HepG2 (cell line): ENCODE data around the gene AGBL1. TPM values are rescaled to one million over a fixed set of nuclear protein-coding genes. Genes with fewer than 3 reads are reported as not detected.

Experiments used
- ATAC-seq: fragments of 200-7000 bp; cut with Tn5 transposase; 3 replicates; pipeline ENCODE4 v1.9.1; 2020; ENCODE audit warnings: mild to moderate bottlenecking, moderate library complexity
- BruUV-seq: library from RNA; stranded (reverse); fragments of 400-500 nt; replicated peaks from 2 replicates; lab custom pipeline; 2021; lab: Mats Ljungman, UMichigan
- CTCF ChIA-PET: fragments of 300-600 bp; formaldehyde crosslinking; extraction: SDS; loops from one replicate; lab custom pipeline; 2021; ENCODE audit warnings: low total read pairs, inconsistent platforms, low intra/inter-chr PET ratio; lab: Yijun Ruan, JAX
- POLR2A ChIA-PET: fragments of 350-600 bp; sonication (Branson Sonifier 250); formaldehyde crosslinking; loops from one replicate; lab custom pipeline; 2020; ENCODE audit warnings: antibody characterized with exemption, inconsistent platforms; lab: Yijun Ruan, JAX
- DNase-seq: peaks from one replicate; pipeline ENCODE4 v3.0.0-alpha.2; 2015; ENCODE audit warnings: low spot score
- FAIRE-seq: peaks from 3 replicates; lab custom pipeline; 2011; peaks lifted over from hg19 to GRCh38; lab: Jason Lieb, UNC
- H2AFZ ChIP-seq: one replicate; pipeline ENCODE4 v1.6.1; 2011; ENCODE audit warnings: low read length, inconsistent platforms
- H3K27ac ChIP-seq: fragments of 300-600 bp; 3 replicates; pipeline ENCODE4 v1.8.0; 2011; ENCODE audit warnings: mixed run types, mild to moderate bottlenecking, mixed read lengths, low read length, inconsistent platforms; ENCODE audit not compliant: insufficient read depth; ENCODE audit errors: extremely low read length
- H3K27me3 ChIP-seq, 2 experiments: fragments of 200-600 bp in 1 of 2; 2 replicates in 1 of 2; 3 replicates in 1 of 2; pipeline versions ENCODE4 v1.6.0 to v1.8.0; 2011; ENCODE audit warnings: low read length in 2 of 2, mild to moderate bottlenecking in 2 of 2, moderate library complexity in 2 of 2, inconsistent platforms in 1 of 2; ENCODE audit not compliant: insufficient read depth in 2 of 2, control insufficient read depth in 1 of 2
- H3K36me3 ChIP-seq, 2 experiments: fragments of 200-600 bp in 1 of 2; replicated peaks in 1 of 2; 2 replicates in 1 of 2; 3 replicates in 1 of 2; pipeline versions ENCODE4 v1.5.1 to v1.8.0; 2011; ENCODE audit warnings: low read length in 2 of 2, inconsistent platforms in 1 of 2; ENCODE audit not compliant: insufficient read depth in 2 of 2, control insufficient read depth in 1 of 2
- H3K4me1 ChIP-seq: 2 replicates; pipeline ENCODE4 v1.5.1; 2012; ENCODE audit warnings: low read length, inconsistent platforms; ENCODE audit not compliant: insufficient read depth
- H3K4me2 ChIP-seq: 2 replicates; pipeline ENCODE4 v1.6.0; 2011; ENCODE audit warnings: low read depth, low read length, inconsistent platforms
- H3K4me3 ChIP-seq, 3 experiments: fragments of 200-600 bp in 1 of 3; sonication (generic), shearing (Covaris generic) in 1 of 3; replicated peaks in 1 of 3; 2 replicates each; pipeline ENCODE4 v1.5.1; 2011 to 2016; ENCODE audit warnings: low read length in 3 of 3, inconsistent platforms in 2 of 3, low read depth in 2 of 3, mild to moderate bottlenecking in 2 of 3, control low read depth in 1 of 3, mixed read lengths in 1 of 3; ENCODE audit not compliant: insufficient read depth in 1 of 3
- H3K79me2 ChIP-seq: one replicate; pipeline ENCODE4 v1.6.1; 2011; ENCODE audit warnings: low read length, inconsistent platforms; ENCODE audit not compliant: insufficient read depth
- H3K9ac ChIP-seq: 2 replicates; pipeline ENCODE4 v1.6.0; 2011; ENCODE audit warnings: mild to moderate bottlenecking, low read depth, low read length, inconsistent platforms; ENCODE audit not compliant: insufficient read depth
- H3K9me3 ChIP-seq: 2 replicates; pipeline ENCODE4 v1.5.1; 2012; ENCODE audit warnings: mild to moderate bottlenecking, low read length
- H4K20me1 ChIP-seq: 2 replicates; pipeline ENCODE4 v1.6.0; 2011; ENCODE audit warnings: inconsistent platforms, mild to moderate bottlenecking, low read length, moderate library complexity; ENCODE audit not compliant: insufficient read depth
- GTF2F1 ChIP-seq: fragments of 150-350 bp; IDR thresholded peaks from 2 replicates; pipeline ENCODE4 v1.6.1; 2014; ENCODE audit warnings: low read length
- JUND ChIP-seq: sonication (generic); formaldehyde crosslinking; IDR thresholded peaks from 2 replicates; pipeline ENCODE4 v1.8.0; 2022; ENCODE audit warnings: mild to moderate bottlenecking, missing genetic modification reagents
- MED13 ChIP-seq: sonication (generic); formaldehyde crosslinking; IDR thresholded peaks from 2 replicates; pipeline ENCODE4 v1.5.0; 2020; ENCODE audit warnings: missing genetic modification reagents
- NCOR1 ChIP-seq: fragments of 200-600 bp; sonication (generic); IDR thresholded peaks from 2 replicates; pipeline ENCODE4 v1.7.0; 2017; ENCODE audit warnings: antibody characterized with exemption, low read length, borderline replicate concordance
- POLR2AphosphoS5 ChIP-seq: IDR thresholded peaks from 2 replicates; pipeline ENCODE4 v1.6.1; 2012; ENCODE audit warnings: low read depth, low read length
- RARG ChIP-seq: sonication (generic); formaldehyde crosslinking; IDR thresholded peaks from 2 replicates; pipeline ENCODE4 v1.4.0; 2020; ENCODE audit warnings: low read depth, mild to moderate bottlenecking, missing genetic modification reagents
- RFX1 ChIP-seq: fragments of 450-650 bp; IDR thresholded peaks from 2 replicates; pipeline ENCODE4 v1.6.1; 2017
- SOX6 ChIP-seq, 2 experiments: fragments of 450-650 bp in 1 of 2; sonication (generic) in 1 of 2; formaldehyde crosslinking in 1 of 2; IDR thresholded peaks; 2 replicates each; pipeline versions ENCODE4 v1.4.0 to v1.6.1; 2017 to 2020; ENCODE audit warnings: antibody characterized with exemption in 1 of 2, mild to moderate bottlenecking in 1 of 2, missing genetic modification reagents in 1 of 2
- ZBTB42 ChIP-seq: sonication (generic); formaldehyde crosslinking; IDR thresholded peaks from 2 replicates; pipeline ENCODE4 v1.5.0; 2020; ENCODE audit warnings: mild to moderate bottlenecking, missing genetic modification reagents
- ZNF235 ChIP-seq: sonication (generic); formaldehyde crosslinking; IDR thresholded peaks from 2 replicates; pipeline ENCODE4 v1.8.1; 2023; ENCODE audit warnings: mild to moderate bottlenecking, missing genetic modification reagents, borderline replicate concordance
- ZNF3 ChIP-seq: IDR thresholded peaks from 2 replicates; pipeline ENCODE4 v1.7.0; 2017; ENCODE audit warnings: inconsistent platforms
- ZNF484 ChIP-seq: sonication (generic); formaldehyde crosslinking; IDR thresholded peaks from 2 replicates; pipeline ENCODE4 v1.5.1; 2020; ENCODE audit warnings: mild to moderate bottlenecking, low read depth, missing genetic modification reagents, borderline replicate concordance
- ZNF572 ChIP-seq: sonication (generic); formaldehyde crosslinking; IDR thresholded peaks from 2 replicates; pipeline ENCODE4 v1.5.1; 2020; ENCODE audit warnings: mild to moderate bottlenecking, missing genetic modification reagents
- ZNF678 ChIP-seq: sonication (generic); formaldehyde crosslinking; IDR thresholded peaks from 2 replicates; pipeline ENCODE4 v1.4.0; 2020; ENCODE audit warnings: mild to moderate bottlenecking, missing genetic modification reagents
- ZNF878 ChIP-seq: sonication (generic); formaldehyde crosslinking; IDR thresholded peaks from 2 replicates; pipeline ENCODE4 v1.8.1; 2023; ENCODE audit warnings: mild to moderate bottlenecking, missing genetic modification reagents, moderate library complexity
- ZSCAN20 ChIP-seq: sonication (generic); formaldehyde crosslinking; IDR thresholded peaks from 2 replicates; pipeline ENCODE4 v1.4.0; 2020; ENCODE audit warnings: missing genetic modification reagents, mild to moderate bottlenecking, borderline replicate concordance
- WGBS: methylation state at CpG from one replicate; pipeline ENCODE4 v1.1.6; 2017; ENCODE audit warnings: low lambda C conversion rate; 5-methylcytosine and 5-hydroxymethylcytosine counted together
- in situ Hi-C: cut with HindIII; loops from 2 replicates; pipeline ENCODE4 v1.10.0; 2017; ENCODE audit warnings: low pct_unique_long_range_greater_than_20kb; ENCODE audit not compliant: extremely low pct_ligation_motif_present
- intact Hi-C: fragments of 100-400 bp; cut with micrococcal nuclease; formaldehyde crosslinking; loops from one replicate; pipeline ENCODE4 v1.10.0; 2022; ENCODE audit not compliant: unreplicated experiment
- polyA plus RNA-seq, 8 experiments: library from polyadenylated mRNA; depleted of rRNA in 3 of 8; stranded (reverse) in 7 of 8; unstranded in 1 of 8; fragments of >200 nt; fragmentation: Illumina TruSeq in 4 of 8; extraction: Trizol in 4 of 8; gene quantifications; 2 replicates each; pipeline versions ENCODE4 v1.2.1 to v1.2.3, GENCODE V29; 2011 to 2016; ENCODE audit warnings: low read depth in 4 of 8, missing spikeins in 1 of 8, mixed read lengths in 1 of 8; ENCODE audit not compliant: insufficient read depth in 1 of 8
- total RNA-seq, 5 experiments: library from RNA; depleted of rRNA; stranded (reverse); fragments of >200 nt; fragmentation: Illumina TruSeq; extraction: Trizol; gene quantifications; 2 replicates each; pipeline ENCODE4 v1.2.3, GENCODE V29; 2016; ENCODE audit warnings: low read depth in 1 of 5
- TF ChIP-seq, protein P1 (sequence below): sonication (generic); formaldehyde crosslinking; IDR thresholded peaks from 2 replicates; pipeline ENCODE4 v1.4.0; 2020; ENCODE audit warnings: missing genetic modification reagents
- TF ChIP-seq, protein P2 (sequence below): IDR thresholded peaks from 2 replicates; pipeline ENCODE4 v1.6.1; 2016; ENCODE audit warnings: low read depth, control low read depth
- TF ChIP-seq, protein P3 (sequence below): sonication (generic); formaldehyde crosslinking; IDR thresholded peaks from 2 replicates; pipeline ENCODE4 v1.4.0; 2020; ENCODE audit warnings: mild to moderate bottlenecking, missing genetic modification reagents

The AGBL1 gene
- total and polyA plus RNA-seq, 2 of the 13 experiments (the other 11 are each of a cell fraction or from before 2014, with no cell fraction given) = 0.01 TPM; not detected in 1

DNA sequence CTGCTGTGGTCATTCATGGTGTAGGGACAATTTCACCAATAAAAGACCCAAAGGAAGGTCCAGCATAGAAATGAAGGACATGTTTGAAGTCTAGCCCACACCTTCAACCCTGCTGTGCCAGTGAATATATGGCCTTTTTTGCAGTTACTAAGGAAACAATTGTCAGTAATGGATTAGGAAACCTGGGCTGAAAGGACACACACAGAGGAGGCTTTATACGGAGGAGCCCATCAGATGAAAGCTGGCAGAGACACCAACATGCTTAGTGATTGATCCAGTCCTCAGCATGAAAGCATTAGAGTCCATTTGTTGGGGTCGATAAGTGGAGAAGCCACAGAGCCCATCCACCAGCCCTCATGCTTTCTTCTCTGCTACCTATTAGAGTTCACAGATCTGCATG, 584.3 kb downstream of the AGBL1 start (continued):
- TF ChIP-seq, protein P1, sequence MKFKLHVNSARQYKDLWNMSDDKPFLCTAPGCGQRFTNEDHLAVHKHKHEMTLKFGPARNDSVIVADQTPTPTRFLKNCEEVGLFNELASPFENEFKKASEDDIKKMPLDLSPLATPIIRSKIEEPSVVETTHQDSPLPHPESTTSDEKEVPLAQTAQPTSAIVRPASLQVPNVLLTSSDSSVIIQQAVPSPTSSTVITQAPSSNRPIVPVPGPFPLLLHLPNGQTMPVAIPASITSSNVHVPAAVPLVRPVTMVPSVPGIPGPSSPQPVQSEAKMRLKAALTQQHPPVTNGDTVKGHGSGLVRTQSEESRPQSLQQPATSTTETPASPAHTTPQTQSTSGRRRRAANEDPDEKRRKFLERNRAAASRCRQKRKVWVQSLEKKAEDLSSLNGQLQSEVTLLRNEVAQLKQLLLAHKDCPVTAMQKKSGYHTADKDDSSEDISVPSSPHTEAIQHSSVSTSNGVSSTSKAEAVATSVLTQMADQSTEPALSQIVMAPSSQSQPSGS (CRISPR knock-in tag) = no peak
- TF ChIP-seq, protein P2, sequence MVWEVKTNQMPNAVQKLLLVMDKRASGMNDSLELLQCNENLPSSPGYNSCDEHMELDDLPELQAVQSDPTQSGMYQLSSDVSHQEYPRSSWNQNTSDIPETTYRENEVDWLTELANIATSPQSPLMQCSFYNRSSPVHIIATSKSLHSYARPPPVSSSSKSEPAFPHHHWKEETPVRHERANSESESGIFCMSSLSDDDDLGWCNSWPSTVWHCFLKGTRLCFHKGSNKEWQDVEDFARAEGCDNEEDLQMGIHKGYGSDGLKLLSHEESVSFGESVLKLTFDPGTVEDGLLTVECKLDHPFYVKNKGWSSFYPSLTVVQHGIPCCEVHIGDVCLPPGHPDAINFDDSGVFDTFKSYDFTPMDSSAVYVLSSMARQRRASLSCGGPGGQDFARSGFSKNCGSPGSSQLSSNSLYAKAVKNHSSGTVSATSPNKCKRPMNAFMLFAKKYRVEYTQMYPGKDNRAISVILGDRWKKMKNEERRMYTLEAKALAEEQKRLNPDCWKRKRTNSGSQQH (CRISPR knock-in tag) = no peak
- TF ChIP-seq, all 625 proteins: peak for 0

DNA sequence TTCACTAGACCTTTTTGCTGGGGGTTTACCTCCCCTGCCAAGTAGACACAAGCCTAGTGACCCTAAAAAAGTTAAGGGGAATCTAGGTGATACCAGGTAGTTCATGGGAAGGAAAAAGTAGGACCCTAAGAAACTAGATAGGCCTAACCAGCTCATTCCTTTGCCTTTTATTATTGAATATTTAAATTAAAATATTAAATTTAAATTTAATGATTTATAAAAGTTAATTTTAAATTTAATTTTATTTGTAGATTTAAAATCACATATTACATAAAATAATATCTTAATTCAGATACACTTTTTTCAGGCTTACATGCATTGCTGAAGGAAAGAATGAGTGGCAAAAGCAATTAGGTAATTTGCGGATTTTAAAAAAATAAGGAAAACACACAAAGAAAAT, 584.9 kb downstream of the AGBL1 start:
- in situ Hi-C loops (no loop called here), intact Hi-C loops (no loop called here)
- no TSS peak for BruUV-seq
- DNase-seq (no peak), FAIRE-seq (no peak), ATAC-seq (no peak)
- ChIA-PET POLR2A (no interaction called here), CTCF (no interaction called here)
- Histone ChIP-seq H3K4me1 (no peaks in the 10 kb centered on the region), H3K36me3 (no peaks in the 10 kb centered on the region), H3K4me3 (no peak overlapping the region), H3K79me2 (no peaks in the 10 kb centered on the region), H3K4me2 (no peak overlapping the region), H2AFZ (no peak overlapping the region), H4K20me1 (no peaks in the 10 kb centered on the region), H3K27ac (no peak overlapping the region), H3K9ac (no peak overlapping the region), H3K9me3 (peaks cover 49% of the 10 kb centered on the region), H3K27me3 (no peaks in the 10 kb centered on the region)
- no peak for TF ChIP-seq ZSCAN20 (CRISPR knock-in tag)
- no peak for TF ChIP-seq JUND (CRISPR knock-in tag)
- TF ChIP-seq ZNF572 (CRISPR knock-in tag) = no peak
- TF ChIP-seq ZNF484 (CRISPR knock-in tag) = no peak
- TF ChIP-seq SOX6 (IDR thresholded peaks at IDR 0.05) = no peak
- no peak for TF ChIP-seq SOX6 (CRISPR knock-in tag; IDR thresholded peaks at IDR 0.05)
- TF ChIP-seq RARG (CRISPR knock-in tag) = no peak
- no peak for TF ChIP-seq MED13 (CRISPR knock-in tag)
- no peak for TF ChIP-seq ZNF3 (CRISPR knock-in tag)
- no peak for TF ChIP-seq ZBTB42
- TF ChIP-seq ZNF678 = no peak
- TF ChIP-seq RFX1 = no peak
- TF ChIP-seq GTF2F1 = no peak
- no peak for TF ChIP-seq ZNF235
- TF ChIP-seq NCOR1 = no peak
- no peak for TF ChIP-seq POLR2AphosphoS5
- TF ChIP-seq, protein P3, sequence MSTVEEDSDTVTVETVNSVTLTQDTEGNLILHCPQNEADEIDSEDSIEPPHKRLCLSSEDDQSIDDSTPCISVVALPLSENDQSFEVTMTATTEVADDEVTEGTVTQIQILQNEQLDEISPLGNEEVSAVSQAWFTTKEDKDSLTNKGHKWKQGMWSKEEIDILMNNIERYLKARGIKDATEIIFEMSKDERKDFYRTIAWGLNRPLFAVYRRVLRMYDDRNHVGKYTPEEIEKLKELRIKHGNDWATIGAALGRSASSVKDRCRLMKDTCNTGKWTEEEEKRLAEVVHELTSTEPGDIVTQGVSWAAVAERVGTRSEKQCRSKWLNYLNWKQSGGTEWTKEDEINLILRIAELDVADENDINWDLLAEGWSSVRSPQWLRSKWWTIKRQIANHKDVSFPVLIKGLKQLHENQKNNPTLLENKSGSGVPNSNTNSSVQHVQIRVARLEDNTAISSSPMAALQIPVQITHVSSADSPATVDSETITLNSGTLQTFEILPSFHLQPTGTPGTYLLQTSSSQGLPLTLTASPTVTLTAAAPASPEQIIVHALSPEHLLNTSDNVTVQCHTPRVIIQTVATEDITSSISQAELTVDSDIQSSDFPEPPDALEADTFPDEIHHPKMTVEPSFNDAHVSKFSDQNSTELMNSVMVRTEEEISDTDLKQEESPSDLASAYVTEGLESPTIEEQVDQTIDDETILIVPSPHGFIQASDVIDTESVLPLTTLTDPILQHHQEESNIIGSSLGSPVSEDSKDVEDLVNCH (CRISPR knock-in tag) = no peak
- no peak for TF ChIP-seq ZNF878 (CRISPR knock-in tag)
- WGBS = 100% methylated on average over 1 of the region's 1 CpG
